ENCODE results near the gene ERN1. TPM values are rescaled to one million over a fixed set of nuclear protein-coding genes. Genes with fewer than 3 reads are reported as not detected.

Gene ERN1
- polyA plus RNA-seq, 3 donors = 11.0 to 27.5 (median 13.7) TPM

DNA sequence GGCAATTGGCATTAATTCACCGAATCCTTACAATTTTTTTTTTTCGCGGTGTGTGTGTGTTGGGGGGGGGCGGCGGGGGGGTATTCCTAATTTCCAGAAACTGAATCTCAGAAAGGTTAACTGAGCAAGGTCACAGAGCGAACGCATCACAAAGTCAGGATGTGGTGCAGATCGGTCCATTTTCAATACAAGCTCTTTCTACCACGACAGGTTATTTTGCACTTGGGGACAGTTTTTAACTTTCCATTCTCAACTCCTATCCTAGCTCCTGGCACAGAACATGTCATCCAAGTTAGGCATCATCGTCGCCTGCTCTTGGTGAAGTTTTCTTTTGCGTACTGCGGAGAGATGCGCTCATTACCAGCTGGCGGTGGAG is 15.4 kb upstream of the ERN1 start:
- Mint-ChIP-seq H3K27ac (no peak overlapping the region), H3K9me3 (no peaks in the 10 kb centered on the region), H3K27me3 (ENCODE audit: low read depth in 3 of 3) (no peaks in the 10 kb centered on the region), H3K4me3 (no peak overlapping the region), H3K4me1 (peaks cover 24% of the 10 kb centered on the region), H3K36me3 (peaks cover 10 to 11% of the 10 kb centered on the region in 2 donors)
- Histone ChIP-seq H4K20me1 (ENCODE audit: insufficient read depth, low read length) (peaks cover 4% of the 10 kb centered on the region), H3K4me3 (replicated peaks in 1 of 3; ENCODE audit: low read depth in 2 of 3, low read length in 3 of 3) (peak overlapping the region; percentile 72 to 95 (median 93)), H3K27me3 (ENCODE audit: control insufficient read depth in 2 of 2, insufficient read depth in 2 of 2, low read length in 2 of 2) (no peaks in the 10 kb centered on the region), H3K79me2 (ENCODE audit: insufficient read depth, low read length) (peaks cover 24% of the 10 kb centered on the region), H3K9ac (ENCODE audit: insufficient read depth, low read length, poor library complexity, severe bottlenecking) (peak overlapping the region; percentile 79), H3K27ac (ENCODE audit: low read depth in 1 of 2, low read length in 2 of 2) (peak overlapping the region; percentile 66 to 85), H3K4me2 (replicated peaks; ENCODE audit: extremely low read depth, low read length, poor library complexity, severe bottlenecking) (peak overlapping the region; percentile 79), H3K4me1 (ENCODE audit: control insufficient read depth in 1 of 2, insufficient read depth in 2 of 2, low read length in 2 of 2) (peaks cover 20 to 23% of the 10 kb centered on the region in 2 donors), H3K36me3 (replicated peaks in 1 of 2; ENCODE audit: control insufficient read depth in 1 of 2, insufficient read depth in 2 of 2, low read length in 2 of 2) (peaks cover 0 to 10% of the 10 kb centered on the region in 2 donors), H2AFZ (ENCODE audit: insufficient read depth, low read depth, low read length, poor library complexity, severe bottlenecking) (peak overlapping the region; percentile 85), H3K9me3 (replicated peaks in 1 of 2; ENCODE audit: control insufficient read depth in 1 of 2, insufficient read depth in 1 of 2, low read length in 2 of 2) (no peaks in the 10 kb centered on the region)
- WGBS (ENCODE audit: insufficient coverage) = 0% methylated on average over 9 of the region's 15 CpGs
- no peak for DNase-seq
- intact Hi-C loops (cut with micrococcal nuclease) = loop anchor here in 1 of 2 donors (5.0 kb wide), 3 partner anchors 37 to 137 kb away; partner anchors contain the start of gene TEX2
- TF ChIP-seq, protein P1, sequence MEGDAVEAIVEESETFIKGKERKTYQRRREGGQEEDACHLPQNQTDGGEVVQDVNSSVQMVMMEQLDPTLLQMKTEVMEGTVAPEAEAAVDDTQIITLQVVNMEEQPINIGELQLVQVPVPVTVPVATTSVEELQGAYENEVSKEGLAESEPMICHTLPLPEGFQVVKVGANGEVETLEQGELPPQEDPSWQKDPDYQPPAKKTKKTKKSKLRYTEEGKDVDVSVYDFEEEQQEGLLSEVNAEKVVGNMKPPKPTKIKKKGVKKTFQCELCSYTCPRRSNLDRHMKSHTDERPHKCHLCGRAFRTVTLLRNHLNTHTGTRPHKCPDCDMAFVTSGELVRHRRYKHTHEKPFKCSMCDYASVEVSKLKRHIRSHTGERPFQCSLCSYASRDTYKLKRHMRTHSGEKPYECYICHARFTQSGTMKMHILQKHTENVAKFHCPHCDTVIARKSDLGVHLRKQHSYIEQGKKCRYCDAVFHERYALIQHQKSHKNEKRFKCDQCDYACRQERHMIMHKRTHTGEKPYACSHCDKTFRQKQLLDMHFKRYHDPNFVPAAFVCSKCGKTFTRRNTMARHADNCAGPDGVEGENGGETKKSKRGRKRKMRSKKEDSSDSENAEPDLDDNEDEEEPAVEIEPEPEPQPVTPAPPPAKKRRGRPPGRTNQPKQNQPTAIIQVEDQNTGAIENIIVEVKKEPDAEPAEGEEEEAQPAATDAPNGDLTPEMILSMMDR (IDR thresholded peaks at IDR 0.05) = no peak

GRCh38 chr17:64139542-64139941 is 9.6 kb upstream of the ERN1 start:
- Histone ChIP-seq H2AFZ (ENCODE audit: insufficient read depth, low read depth, low read length, poor library complexity, severe bottlenecking) (no peak overlapping the region), H3K79me2 (ENCODE audit: insufficient read depth, low read length) (no peaks in the 10 kb centered on the region), H3K4me1 (ENCODE audit: control insufficient read depth in 1 of 2, insufficient read depth in 2 of 2, low read length in 2 of 2) (no peaks in the 10 kb centered on the region), H3K27ac (ENCODE audit: low read depth in 1 of 2, low read length in 2 of 2) (no peak overlapping the region), H3K4me3 (replicated peaks in 1 of 3; ENCODE audit: low read depth in 2 of 3, low read length in 3 of 3) (no peak overlapping the region), H3K4me2 (replicated peaks; ENCODE audit: extremely low read depth, low read length, poor library complexity, severe bottlenecking) (no peak overlapping the region), H3K9ac (ENCODE audit: insufficient read depth, low read length, poor library complexity, severe bottlenecking) (no peak overlapping the region), H3K9me3 (replicated peaks in 1 of 2; ENCODE audit: control insufficient read depth in 1 of 2, insufficient read depth in 1 of 2, low read length in 2 of 2) (no peaks in the 10 kb centered on the region), H3K27me3 (ENCODE audit: control insufficient read depth in 2 of 2, insufficient read depth in 2 of 2, low read length in 2 of 2) (no peaks in the 10 kb centered on the region), H4K20me1 (ENCODE audit: insufficient read depth, low read length) (no peaks in the 10 kb centered on the region), H3K36me3 (replicated peaks in 1 of 2; ENCODE audit: control insufficient read depth in 1 of 2, insufficient read depth in 2 of 2, low read length in 2 of 2) (no peaks in the 10 kb centered on the region)
- DNase-seq = no peak
- TF ChIP-seq, protein P1 (IDR thresholded peaks at IDR 0.05) = no peak
- WGBS (ENCODE audit: insufficient coverage) = no CpG with 5 or more reads among the region's 6 CpGs
- Mint-ChIP-seq H3K4me1 (no peaks in the 10 kb centered on the region), H3K36me3 (no peaks in the 10 kb centered on the region), H3K27ac (no peak overlapping the region), H3K9me3 (no peaks in the 10 kb centered on the region), H3K27me3 (ENCODE audit: low read depth in 3 of 3) (peaks cover 0 to 3% (median 0%) of the 10 kb centered on the region in 3 donors), H3K4me3 (no peak overlapping the region)
- intact Hi-C loops (cut with micrococcal nuclease) = no loop called here
